HG03025 (cell line): ENCODE measurements around the gene SLC6A20.

ENCODE experiments used
- ATAC-seq: cut with Tn5 transposase; IDR thresholded peaks from one replicate; pipeline ENCODE4 v1.9.1; 2021; ENCODE audit warnings: mild to moderate bottlenecking, moderate library complexity; ENCODE audit not compliant: unreplicated experiment, low FRiP score

The SLC6A20 gene

GRCh38 chr3:45802146-45802545 lies 5.8 kb upstream of the SLC6A20 start:
- no peak for ATAC-seq

- no peak for ATAC-seq
Measured at GRCh38 chr3:45800611-45801010, 4.3 kb upstream of the SLC6A20 start.

GRCh38 chr3:45799586-45799985 lies 3.2 kb upstream of the SLC6A20 start:
- no peak for ATAC-seq

- no peak for ATAC-seq
Measured at GRCh38 chr3:45798034-45798433, 1.7 kb upstream of the SLC6A20 start.

GRCh38 chr3:45796902-45797637 lies 734 bp upstream of the SLC6A20 start:
- no peak for ATAC-seq

- ATAC-seq: no peak
Measured at GRCh38 chr3:45795509-45795881, 841 bp downstream of the SLC6A20 start.

- ATAC-seq: no peak
Measured at GRCh38 chr3:45794660-45795059, 1.7 kb downstream of the SLC6A20 start.

GRCh38 chr3:45794177-45794560 lies 2.2 kb downstream of the SLC6A20 start:
- no peak for ATAC-seq

GRCh38 chr3:45793482-45794176 lies 2.7 kb downstream of the SLC6A20 start:
- no peak for ATAC-seq

GRCh38 chr3:45792516-45793172 lies 3.7 kb downstream of the SLC6A20 start:
- no peak for ATAC-seq

- ATAC-seq: no peak
Measured at GRCh38 chr3:45792036-45792435, 4.3 kb downstream of the SLC6A20 start.

- no peak for ATAC-seq
Measured at GRCh38 chr3:45790596-45790995, 5.7 kb downstream of the SLC6A20 start.

GRCh38 chr3:45789235-45789812 lies 7.0 kb downstream of the SLC6A20 start:
- ATAC-seq: no peak

GRCh38 chr3:45787551-45787950 lies 8.8 kb downstream of the SLC6A20 start:
- ATAC-seq: no peak

GRCh38 chr3:45786801-45787495 lies 9.4 kb downstream of the SLC6A20 start:
- ATAC-seq: no peak

GRCh38 chr3:45785605-45786150 lies 10.7 kb downstream of the SLC6A20 start:
- no peak for ATAC-seq

GRCh38 chr3:45783667-45784066 lies 12.7 kb downstream of the SLC6A20 start:
- ATAC-seq: no peak

- no peak for ATAC-seq
Measured at GRCh38 chr3:45782381-45782780, 14.0 kb downstream of the SLC6A20 start.

- ATAC-seq: no peak
Measured at GRCh38 chr3:45781841-45782240, 14.5 kb downstream of the SLC6A20 start.

- no peak for ATAC-seq
Measured at GRCh38 chr3:45781271-45781670, 15.1 kb downstream of the SLC6A20 start.
